ENCODE results near the gene AGL.
"Not testable (repeated sequence)": the region's sequence is repeated elsewhere in the genome, so short reads cannot be mapped to it uniquely, and the experiment has no call there.

Gene AGL

DNA sequence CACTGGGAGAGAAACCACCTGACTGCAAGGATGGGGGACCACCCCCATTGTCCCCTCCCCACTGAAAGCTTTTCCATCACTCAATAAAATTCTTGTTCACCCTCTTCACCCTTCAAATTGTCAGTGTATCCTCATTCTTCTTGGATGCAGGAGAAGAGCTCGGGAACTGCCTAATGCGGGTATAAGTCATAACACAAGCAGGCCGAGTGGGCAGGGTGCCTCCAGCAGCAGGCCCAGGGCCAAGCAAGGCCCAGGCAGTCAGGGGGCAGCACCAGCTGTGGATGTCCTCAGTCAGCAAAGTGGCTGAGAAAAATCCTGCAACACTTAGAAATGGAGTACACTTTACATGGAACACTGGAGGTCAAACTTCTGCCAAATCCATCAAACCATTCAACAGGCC lies 85.9 kb downstream of the AGL start:
- DNase-seq (ENCODE audit: low spot score) (no peak), FAIRE-seq (no peak)

DNA sequence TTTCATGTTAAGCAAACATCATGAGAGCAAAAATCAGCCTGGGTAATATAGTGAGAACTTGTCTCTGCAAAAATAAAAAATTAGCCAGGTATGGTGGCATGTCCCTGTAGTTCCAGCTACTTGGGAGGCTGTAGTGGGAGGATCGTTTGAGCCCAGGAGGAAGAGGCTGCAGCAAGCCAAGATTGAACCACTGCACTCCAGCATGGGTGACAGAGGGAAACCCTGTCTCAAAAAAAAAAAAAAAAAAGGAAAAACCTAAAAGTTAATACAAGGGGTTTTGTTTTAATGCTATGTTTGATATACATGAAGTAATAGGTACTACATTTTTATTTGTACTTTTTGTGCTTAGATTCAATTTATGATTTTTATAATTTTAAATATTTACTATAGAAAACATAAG lies 92.6 kb downstream of the AGL start:
- no peak for DNase-seq (ENCODE audit: low spot score)
- no peak for FAIRE-seq

DNA sequence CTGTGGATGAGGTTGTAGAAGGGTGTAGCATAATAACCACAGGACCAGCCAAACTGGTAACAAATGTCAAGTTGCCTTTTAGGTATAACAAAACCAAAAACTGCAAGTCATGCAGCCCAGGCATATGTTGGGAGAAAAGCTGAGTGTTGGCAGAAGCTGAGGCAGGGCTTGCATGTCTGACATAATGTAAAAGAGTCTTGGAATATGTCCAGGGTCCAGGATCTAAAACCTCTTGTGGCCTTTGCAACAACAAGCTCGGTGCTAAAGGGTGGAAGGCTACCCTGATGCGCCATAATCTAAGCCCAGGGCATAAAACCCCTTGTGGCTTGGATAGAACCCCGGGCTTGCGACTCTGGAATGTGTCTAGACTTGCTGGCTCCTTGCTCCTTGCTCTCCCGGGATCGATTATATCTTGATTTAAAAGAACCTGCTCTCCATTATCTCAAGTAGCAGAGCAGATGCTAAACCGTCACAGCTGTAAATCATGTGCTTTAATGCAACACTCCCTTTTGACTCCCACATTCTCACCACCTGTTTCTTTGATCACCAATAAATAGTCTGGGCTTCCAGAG lies 93.1 kb downstream of the AGL start:
- FAIRE-seq = no peak

DNA sequence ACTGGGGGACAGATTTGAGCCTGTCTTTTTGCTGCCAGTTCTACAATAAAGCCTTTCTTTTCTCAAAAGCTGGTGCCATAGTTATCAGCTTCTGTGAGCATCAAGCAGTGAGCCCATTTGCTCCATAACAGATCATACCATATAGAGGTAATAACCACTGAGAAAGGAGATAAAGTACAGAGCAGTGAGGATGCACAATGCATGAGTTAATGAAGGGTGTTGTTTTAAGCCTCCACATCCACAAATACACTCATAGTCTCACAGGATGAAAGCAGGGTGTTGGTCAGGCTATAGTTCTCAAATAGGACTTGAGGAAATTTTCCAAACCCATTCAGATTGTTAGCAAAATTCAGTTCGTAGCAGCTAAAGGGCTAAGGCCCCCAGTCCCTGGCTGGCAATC lies 94.0 kb downstream of the AGL start:
- DNase-seq (ENCODE audit: low spot score) = no peak
- FAIRE-seq = no peak

More for the DNA sequence above, 93.1 kb downstream of the AGL start:
- no peak for DNase-seq (ENCODE audit: low spot score)

DNA sequence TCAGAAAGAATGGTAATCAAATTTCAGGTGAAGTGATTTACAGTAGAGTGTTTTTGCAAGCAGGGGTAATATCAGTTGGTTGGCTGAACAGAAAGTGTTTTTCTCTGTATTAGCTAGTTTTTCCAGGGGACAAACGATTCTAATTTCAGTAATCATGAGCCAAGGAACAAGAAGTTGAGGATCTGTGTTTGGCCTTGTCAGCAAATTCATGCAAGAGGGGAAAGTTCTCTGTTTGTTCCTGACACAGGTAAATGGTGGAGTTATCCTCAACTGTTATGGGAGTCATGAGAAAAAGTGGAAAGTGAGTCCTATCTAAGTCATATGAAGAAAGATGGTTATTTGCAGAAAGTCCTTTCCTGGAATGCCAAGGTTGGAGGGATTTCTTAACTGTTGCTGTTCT lies 95.0 kb downstream of the AGL start:
- DNase-seq (ENCODE audit: low spot score) (no peak), FAIRE-seq (no peak)

DNA sequence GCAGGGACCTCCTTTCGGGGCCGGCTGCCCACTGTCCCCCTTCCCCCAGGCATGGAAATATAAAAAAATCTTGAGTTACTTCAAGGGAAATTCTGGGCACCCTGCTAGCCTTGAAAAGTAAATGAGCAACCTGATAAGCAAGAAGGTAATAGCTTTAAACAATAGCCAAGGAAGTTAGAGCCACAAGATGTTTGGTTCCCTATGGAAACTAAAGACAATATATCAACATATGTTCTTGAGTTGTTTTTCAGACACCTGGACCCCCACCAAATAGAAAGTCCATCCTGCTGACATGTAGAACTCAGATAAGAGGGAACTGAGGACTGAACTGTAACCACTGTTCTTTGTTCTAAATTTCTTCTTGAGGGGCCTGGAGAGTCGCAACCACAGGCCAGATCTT lies 100.3 kb downstream of the AGL start:
- no peak for FAIRE-seq

DNA sequence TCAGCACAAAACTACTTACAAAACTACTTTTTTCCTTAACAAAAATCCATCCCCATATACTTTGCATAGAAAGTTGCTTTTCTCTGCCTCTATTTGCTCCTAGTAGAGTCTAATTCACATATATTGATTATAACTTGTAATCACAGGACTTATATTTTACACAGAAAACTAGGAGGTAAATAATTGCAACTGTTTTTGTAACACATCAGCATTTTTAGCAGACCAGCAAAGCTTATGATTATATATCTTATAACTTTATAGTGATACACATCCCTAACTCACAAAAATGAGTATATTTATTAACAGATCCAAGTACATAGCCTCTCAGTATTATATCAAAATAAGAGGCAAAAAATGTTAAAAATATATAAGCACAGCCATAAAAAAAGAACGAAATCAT lies 102.4 kb downstream of the AGL start:
- DNase-seq (ENCODE audit: low spot score) = no peak
- FAIRE-seq = no peak

More for the DNA sequence above, 100.3 kb downstream of the AGL start:
- no peak for DNase-seq (ENCODE audit: low spot score)

DNA sequence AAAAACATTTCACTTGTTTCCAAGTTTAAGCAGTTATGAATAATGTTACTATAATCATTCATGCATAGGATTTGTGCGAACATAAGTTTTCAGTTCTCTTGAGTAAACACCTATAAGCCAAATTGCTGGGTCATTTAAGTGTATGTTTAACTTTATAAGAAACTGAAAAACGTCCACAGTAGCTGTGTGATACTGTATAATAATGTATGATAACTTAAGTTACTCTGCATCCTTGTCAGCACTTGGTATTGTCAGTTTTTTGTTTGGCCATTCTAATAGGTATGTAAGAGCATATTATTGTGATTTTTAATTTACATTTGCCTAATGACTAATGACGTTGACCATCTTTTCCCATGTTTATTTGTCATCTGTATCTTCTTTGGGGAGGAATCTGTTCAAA lies 105.2 kb downstream of the AGL start:
- no peak for DNase-seq (ENCODE audit: low spot score)
- FAIRE-seq = no peak

DNA sequence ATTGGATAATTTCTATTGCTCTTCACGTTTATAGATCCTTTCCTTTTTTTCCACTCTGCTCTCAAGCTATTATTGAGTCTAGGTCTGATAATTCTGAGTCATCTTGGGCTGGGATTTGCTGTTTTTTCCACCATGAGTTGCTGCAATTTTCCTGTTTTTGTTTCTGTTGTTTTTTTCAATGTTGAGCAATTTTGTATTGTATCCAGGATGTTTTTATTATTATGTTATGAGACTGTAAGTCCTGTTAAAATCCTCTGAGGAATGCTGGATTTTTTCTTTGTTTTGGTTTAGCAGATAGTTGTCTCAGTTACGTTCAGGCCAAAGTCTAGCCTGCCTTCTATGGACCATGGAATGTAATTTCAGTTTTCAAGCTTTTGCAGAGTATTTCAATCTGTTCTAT lies 106.6 kb downstream of the AGL start:
- FAIRE-seq = no peak
- no peak for DNase-seq (ENCODE audit: low spot score)

DNA sequence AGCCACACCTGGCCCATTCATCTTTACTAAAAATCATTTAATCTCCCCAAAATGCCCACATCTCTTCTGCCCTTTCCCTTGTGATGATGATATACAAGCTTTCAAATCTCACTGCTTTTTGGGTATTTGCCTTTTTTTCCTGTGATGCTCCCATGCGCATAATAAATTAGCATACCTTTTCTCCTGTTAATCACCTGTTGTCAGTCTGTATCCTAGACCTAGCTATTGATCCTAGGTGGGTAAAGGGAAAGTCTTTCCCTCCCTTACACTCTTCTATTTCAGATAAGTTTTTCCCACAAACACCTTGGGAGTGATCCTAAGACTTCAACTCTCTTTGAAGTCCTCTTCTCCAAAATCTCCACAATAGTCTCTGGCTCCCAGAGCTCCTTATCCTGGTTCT lies 107.7 kb downstream of the AGL start:
- no peak for DNase-seq (ENCODE audit: low spot score)
- FAIRE-seq = no peak

DNA sequence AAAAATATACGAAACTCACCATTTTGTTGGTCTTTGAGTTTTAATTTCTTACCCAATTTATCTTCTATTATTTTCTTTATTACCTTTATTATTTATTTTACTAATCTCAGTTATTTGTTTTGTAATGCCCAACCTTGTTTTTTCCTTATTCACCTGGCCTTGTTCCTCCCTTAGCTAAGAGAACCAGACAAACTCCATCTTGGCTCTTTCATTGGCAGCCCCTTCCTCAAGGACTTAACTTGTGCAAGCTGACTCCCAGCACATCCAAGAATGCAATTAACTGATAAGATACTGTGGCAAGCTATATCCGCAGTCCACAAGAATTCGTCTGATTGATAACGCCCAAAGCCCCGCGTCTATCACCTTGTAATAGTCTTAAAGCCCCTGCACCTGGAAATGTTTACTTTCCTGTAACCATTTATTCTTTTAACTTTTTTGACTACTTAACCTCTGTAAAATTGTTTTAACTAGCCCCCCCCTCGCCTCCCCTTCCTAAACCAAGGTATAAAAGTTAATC lies 109.1 kb downstream of the AGL start:
- DNase-seq (ENCODE audit: low spot score); FAIRE-seq: not testable (repeated sequence)

DNA sequence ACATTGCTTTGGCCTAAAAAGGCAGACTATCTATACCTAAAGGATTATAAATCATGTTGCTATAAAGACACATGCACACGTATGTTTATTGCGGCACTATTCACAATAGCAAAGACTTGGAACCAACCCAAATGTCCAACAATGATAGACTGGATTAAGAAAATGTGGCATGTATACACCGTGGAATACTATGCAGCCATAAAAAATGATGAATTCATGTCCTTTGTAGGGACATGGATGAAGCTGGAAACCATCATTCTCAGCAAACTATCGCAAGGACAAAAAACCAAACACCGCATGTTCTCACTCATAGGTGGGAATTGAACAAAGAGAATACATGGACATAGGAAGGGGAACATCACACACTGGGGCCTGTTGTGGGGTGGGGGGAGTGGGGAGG lies 110.1 kb downstream of the AGL start:
- DNase-seq (ENCODE audit: low spot score); FAIRE-seq: not testable (repeated sequence)

DNA sequence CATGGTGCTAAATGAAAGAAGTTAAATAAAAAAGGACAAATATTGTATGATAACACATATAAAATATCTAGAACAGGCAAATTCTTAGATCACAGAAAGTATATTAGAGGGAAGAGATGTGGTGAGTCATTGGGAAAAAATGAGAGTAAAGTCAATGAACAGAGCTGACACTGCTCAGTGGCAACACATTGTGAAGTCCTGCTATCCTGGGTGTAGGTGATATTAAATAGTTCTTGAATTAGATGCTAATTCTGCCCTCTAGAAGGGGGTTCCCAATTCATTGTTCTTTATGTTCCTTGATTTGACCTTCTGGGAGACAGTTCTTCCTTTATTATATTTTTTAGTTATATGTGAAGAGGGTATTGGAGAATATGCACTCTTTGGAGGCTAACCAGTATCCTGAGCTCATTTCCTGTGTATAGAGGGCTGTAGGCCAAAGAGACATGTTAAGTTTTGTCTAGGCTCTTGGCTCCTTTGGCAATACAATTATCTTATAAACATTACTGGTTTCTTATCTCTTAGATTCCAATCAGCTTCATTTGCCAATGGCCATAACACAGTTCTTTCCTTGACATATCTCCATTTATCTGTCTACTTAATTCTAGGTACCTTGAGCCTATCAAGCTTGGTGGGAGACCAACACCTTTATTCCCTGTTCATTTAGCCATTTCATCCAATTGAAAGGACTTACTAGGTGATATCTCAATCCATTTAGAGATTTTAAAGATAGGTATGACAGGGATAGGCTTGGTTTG lies 113.1 kb downstream of the AGL start:
- peak; percentile 47 for DNase-seq (ENCODE audit: low spot score)
- no peak for FAIRE-seq

DNA sequence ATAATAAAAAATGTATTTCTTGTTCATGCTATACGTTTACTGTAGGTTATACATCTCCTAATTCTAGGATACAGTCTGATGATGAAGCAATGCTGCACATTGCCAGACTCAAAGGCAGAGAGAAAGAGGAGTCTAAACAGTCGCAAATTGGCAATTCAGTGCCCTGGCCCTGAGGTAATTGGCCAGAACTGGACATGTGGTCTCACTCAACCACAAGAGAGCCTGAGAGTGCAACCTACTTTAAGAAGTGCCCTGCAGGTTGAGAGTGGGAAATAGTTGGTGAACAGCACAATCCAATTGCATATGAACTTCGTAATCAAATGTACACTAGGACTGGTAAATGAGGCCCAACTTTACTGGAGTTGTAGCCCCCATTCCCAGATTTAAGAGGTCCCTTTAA lies 114.6 kb downstream of the AGL start:
- no peak for FAIRE-seq
- no peak for DNase-seq (ENCODE audit: low spot score)

DNA sequence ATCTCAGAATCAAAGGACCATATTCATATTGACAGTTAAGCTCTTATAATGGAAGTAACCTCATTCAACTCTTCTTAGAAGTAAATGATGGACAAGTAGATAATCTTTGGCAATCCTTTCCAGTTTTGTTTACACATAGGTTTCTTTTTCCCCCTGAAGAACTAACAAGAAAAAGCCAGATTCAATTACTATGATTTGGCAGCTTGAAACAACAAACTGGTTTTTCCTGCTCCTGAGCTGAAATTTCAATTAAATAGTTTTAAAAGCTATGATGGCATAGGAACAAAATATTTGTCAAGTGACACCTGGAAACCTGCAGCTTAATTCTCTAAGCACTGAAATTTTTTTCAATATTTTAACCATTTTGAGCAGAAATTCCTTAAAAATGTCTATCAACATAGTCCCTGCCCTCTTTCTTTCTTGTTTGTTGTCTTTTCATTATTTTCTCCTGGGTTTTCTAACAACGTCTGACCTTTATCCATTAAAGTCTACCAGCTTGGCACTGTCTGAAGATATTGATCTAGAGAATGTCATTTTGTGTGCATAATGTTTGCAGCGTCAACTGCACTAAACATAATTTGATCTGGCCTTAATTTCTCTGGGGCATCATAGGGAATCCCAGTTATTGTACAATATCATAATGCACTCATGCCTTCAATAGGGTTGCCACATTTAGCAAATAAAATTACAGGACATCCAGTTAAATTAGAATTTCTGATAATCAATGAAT lies 115.7 kb downstream of the AGL start:
- FAIRE-seq (no peak), DNase-seq (ENCODE audit: low spot score) (no peak)

DNA sequence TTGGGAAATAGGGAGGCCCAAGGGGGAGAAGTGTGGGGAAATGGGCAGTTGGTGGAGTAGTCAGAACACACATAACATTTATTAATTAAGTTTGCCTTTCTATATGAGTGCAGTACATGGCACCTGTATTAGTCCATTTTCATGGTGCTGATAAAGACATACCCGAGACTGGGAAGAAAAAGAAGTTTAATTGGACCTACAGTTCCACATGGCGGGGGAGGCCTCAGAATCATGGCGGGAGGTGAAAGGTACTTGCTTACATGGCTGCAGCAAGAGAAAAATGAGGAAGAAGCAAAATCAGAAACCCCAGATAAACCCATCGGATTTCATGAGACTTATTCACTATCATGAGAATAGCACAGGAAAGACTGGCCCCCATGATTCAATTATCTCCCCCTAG lies 118.1 kb downstream of the AGL start:
- FAIRE-seq (no peak), DNase-seq (ENCODE audit: low spot score) (no peak)

DNA sequence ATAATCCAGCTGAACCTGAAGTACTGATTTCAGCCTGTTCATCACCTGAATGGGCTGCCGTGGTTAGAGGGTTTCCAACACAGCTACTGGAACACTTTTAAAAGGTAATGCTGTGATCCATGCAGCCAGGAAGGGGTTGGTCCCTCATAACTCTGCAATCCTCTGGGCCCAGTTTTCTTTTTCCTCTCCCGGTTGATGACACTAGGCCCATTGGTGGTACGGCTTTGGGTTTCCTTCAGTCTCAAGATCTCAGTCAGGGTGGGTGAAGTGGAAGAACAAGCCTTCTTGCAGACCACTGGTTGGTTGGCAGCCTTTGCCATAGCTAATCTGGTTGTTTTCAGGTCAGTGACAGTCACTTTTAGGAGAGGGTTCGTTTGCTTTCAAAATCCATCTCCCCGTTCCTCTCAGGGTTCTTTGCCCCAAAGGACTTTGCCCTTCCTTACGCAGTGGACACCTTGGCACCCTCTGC lies 119.1 kb downstream of the AGL start:
- FAIRE-seq (no peak), DNase-seq (ENCODE audit: low spot score) (no peak)

DNA sequence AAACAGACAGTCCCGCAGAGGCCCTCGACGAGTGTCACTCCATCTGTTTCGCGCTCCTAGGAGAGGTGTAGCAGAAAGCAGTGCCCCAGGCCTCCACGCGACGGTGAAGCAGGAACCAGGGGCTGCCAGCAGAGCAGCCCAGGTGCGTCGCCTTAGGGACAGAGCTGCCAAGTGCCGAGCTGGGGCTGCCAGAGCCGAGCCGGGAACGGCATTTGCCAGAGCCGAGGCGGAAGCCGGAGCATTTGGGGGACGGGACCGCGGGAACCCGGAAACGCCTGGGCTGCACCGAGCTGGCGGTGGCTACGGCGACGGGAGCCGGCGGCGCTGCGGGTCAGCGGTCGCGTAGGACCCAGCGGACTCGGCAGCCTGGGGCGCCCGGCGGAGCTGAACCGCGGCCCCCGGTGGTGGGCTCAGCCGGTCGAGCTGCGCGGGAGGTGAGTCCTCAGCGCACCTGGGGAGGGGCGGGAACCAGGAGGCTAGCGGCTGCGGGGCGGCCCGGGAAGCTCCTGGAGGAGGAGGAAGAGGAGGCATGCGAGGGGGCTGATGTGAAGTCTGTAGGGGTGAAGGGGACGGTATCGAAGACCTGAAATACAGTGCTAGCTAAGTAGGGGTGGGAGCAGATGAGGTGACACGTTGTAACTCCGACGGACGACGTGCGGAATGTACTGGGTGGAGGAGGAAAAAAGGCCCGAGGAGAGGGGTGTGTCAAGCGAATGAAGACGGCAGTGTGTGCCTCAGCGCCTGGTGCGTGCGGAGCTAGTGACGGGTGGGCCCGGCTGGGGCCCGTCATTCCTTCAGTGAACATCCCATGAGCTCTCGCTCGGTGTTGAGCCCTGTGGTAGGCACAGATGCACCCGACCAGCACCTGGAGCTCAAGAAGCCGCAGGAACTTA lies 119.8 kb downstream of the AGL start, which contains the start of gene SLC35A3:
Gene SLC35A3 (plus strand): TSS at position 268 of the 893 bp plus-strand sequence. CDS start 23,559 bp downstream, outside the sequence.
- FAIRE-seq = peak; percentile 59
- peak; percentile 90 for DNase-seq (ENCODE audit: low spot score)

DNA sequence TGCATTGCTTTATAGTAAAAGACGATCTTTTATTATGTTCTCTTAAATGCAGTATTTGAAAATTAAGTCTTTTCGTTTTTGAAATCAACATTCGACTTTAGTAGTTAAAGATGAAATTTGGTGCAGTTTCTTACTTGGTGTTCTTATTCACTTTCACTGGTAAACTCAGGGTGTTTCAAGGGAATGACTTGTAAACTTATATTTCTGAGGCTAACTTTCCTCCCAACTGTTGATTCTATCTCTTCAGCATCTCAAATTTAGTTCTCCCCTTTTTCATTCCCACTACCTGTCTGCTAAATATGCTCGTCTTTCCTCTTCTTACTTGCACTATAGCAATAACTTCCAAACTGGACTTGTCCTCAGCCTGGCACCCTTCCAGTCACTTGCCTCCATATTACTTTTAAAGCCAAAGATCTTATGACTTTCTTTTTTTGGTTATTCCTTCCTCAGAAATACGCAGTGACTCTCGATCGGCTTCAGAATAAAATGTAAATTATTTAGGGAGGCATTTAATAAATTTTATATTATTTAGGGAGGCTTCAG lies 120.6 kb downstream of the AGL start:
- no peak for DNase-seq (ENCODE audit: low spot score)
- no peak for FAIRE-seq

DNA sequence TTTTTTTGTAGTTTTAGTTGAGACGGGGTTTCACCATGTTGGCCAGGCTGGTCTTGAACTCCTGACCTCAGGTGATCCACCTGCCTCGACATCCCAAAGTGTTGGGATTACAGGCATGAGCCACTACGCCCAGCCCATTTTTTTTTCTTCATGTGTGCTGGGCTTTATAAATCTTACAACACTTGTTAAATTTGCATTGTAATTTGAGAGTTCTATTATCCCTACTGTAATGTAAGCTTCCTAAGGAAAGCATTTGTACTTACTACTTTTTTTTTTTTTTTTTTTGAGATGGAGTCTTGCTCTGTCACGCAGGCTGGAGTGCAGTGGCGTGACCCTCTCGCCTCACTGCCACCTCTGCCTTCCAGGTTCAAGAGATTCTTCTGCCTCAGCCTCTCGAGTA lies 121.9 kb downstream of the AGL start:
- not testable (repeated sequence) for FAIRE-seq; DNase-seq (ENCODE audit: low spot score)
